ENCODE measurements around the gene FAM174A. TPM values are rescaled to one million over a fixed set of nuclear protein-coding genes. Genes with fewer than 3 reads are reported as not detected.

FAM174A gene
- total and polyA plus RNA-seq, 12 donors: 9.1 to 46.0 (median 20.1) TPM

- TF ChIP-seq, protein P1, sequence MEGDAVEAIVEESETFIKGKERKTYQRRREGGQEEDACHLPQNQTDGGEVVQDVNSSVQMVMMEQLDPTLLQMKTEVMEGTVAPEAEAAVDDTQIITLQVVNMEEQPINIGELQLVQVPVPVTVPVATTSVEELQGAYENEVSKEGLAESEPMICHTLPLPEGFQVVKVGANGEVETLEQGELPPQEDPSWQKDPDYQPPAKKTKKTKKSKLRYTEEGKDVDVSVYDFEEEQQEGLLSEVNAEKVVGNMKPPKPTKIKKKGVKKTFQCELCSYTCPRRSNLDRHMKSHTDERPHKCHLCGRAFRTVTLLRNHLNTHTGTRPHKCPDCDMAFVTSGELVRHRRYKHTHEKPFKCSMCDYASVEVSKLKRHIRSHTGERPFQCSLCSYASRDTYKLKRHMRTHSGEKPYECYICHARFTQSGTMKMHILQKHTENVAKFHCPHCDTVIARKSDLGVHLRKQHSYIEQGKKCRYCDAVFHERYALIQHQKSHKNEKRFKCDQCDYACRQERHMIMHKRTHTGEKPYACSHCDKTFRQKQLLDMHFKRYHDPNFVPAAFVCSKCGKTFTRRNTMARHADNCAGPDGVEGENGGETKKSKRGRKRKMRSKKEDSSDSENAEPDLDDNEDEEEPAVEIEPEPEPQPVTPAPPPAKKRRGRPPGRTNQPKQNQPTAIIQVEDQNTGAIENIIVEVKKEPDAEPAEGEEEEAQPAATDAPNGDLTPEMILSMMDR (IDR thresholded peaks at IDR 0.05): no peak
- Histone ChIP-seq H3K9me3 (no peaks in the 10 kb centered on the region), H3K27ac (no peak overlapping the region), H3K4me1 (peaks cover 0 to 9% (median 0%) of the 10 kb centered on the region in 9 donors), H3K27me3 (no peaks in the 10 kb centered on the region), H3K36me3 (peaks cover 0 to 26% (median 0%) of the 10 kb centered on the region in 9 donors), H3K4me3 (no peak overlapping the region)
- 55 to 78% methylated on average over 1 of the region's 1 CpG for WGBS, 2 donors
- intact Hi-C loops (cut with DNase I): no loop called here
- ATAC-seq: no peak
- no peak for DNase-seq
Observed at GRCh38 chr5:100584069-100584468, 48.9 kb downstream of the FAM174A start.

DNA sequence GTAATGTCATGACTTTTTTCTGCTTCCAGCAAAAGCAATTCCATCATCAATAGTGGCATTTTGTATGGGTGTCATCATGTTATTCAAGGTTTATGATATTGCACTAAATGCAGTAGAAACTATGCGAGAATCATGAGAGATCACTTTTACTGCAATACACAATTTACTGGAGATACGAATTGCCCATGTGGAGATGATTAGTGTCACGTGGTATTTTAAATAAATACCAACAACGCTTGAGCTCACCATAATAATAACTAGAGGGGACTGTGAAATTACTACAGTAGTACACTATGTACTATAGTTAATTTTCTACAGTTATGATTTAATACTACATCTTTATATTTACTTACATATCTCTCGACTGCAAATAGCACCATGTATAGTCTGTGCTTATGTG lies 49.7 kb downstream of the FAM174A start:
- DNase-seq (no peak), ATAC-seq (no peak)
- Histone ChIP-seq H3K4me1 (peaks cover 0 to 9% (median 0%) of the 10 kb centered on the region in 9 donors), H3K27me3 (no peaks in the 10 kb centered on the region), H3K9me3 (no peaks in the 10 kb centered on the region), H3K4me3 (no peak overlapping the region), H3K27ac (no peak overlapping the region), H3K36me3 (peaks cover 0 to 26% (median 0%) of the 10 kb centered on the region in 9 donors)
- 94 to 95% methylated on average over 5 of the region's 5 CpGs for WGBS, 2 donors
- intact Hi-C loops (cut with DNase I): no loop called here
- TF ChIP-seq, protein P1 (IDR thresholded peaks at IDR 0.05): no peak

- ATAC-seq: no peak
- Histone ChIP-seq H3K4me3 (no peak overlapping the region), H3K27me3 (no peaks in the 10 kb centered on the region), H3K9me3 (no peaks in the 10 kb centered on the region), H3K27ac (no peak overlapping the region), H3K4me1 (peaks cover 0 to 11% (median 0%) of the 10 kb centered on the region in 9 donors), H3K36me3 (peaks cover 0 to 16% (median 0%) of the 10 kb centered on the region in 9 donors)
- intact Hi-C loops (cut with DNase I): no loop called here
- DNase-seq: no peak
- 97 to 100% methylated on average over 1 of the region's 1 CpG for WGBS, 2 donors
- TF ChIP-seq, protein P1 (IDR thresholded peaks at IDR 0.05): no peak
Observed at GRCh38 chr5:100590867-100591266, 55.7 kb downstream of the FAM174A start.

DNA sequence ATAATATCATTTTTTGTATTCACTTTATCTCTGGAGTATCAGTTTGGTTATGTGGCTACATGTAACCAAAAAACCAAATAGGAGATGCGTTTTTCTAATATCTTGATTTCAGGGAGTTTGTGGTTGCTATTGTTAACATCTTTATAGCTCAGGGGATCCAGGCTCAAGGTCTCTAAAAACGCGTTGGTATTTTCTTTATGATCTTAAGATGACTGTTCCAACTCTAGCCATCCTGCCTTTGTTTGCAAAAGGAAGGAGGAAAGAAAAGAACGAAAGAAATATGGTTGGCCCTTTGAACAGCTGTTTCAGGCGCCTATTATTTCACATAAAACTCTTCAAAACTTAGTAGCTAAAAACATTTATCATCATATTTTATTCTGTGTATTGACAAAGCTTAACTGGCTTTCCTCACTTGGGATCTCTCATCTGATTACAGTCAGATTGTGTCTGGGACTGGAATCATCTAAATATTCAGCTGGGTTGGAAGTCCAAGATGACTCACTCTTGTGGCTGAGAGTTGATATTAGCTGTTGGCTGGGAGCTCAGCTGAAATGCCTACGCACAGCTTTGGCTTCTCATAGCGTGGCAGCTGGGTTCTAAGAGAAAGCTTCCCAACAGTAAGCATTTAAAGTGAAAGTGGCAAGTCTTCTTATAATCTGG lies 60.1 kb downstream of the FAM174A start:
- H3K36me3 ChIP-seq: no peaks in the 10 kb centered on the region
- TF ChIP-seq, protein P1 (IDR thresholded peaks at IDR 0.05): no peak
- peaks cover 0 to 12% (median 0%) of the 10 kb centered on the region in 9 donors for H3K4me1 ChIP-seq
- peak overlapping the region in 5 of 10 donors; percentile 10 to 46 (median 27) for H3K27ac ChIP-seq
- H3K4me3 ChIP-seq: no peak overlapping the region
- DNase-seq (peak in 1 of 2 donors; percentile 29), ATAC-seq (peak; percentile 55 to 91 (median 82))
- no peaks in the 10 kb centered on the region for H3K9me3 ChIP-seq
- no peaks in the 10 kb centered on the region for H3K27me3 ChIP-seq
- intact Hi-C loops (cut with DNase I): loop anchor here in 1 of 10 donors (1.0 kb wide), 1 partner anchor 18 kb away; no protein-coding TSS in a partner anchor
- WGBS, 2 donors: 58 to 60% methylated on average over 7 of the region's 7 CpGs
